Prostate gland (tissue), 2 donors: ENCODE results near the gene OTX1.

Source experiments
- CTCF ChIP-seq, 4 experiments: fragments of 200-600 bp in 2 of 4; fragments of 450-650 bp in 2 of 4; sonication (generic) in 2 of 4; IDR thresholded peaks; 1 replicate in 3 of 4; 2 replicates in 1 of 4; pipeline ENCODE4 v1.5.1; 2016 to 2019; ENCODE audit warnings: antibody characterized with exemption in 4 of 4, mild to moderate bottlenecking in 2 of 4, moderate library complexity in 2 of 4
- POLR2A ChIP-seq: fragments of 450-650 bp; IDR thresholded peaks from one replicate; pipeline ENCODE4 v1.6.1; 2016; ENCODE audit warnings: antibody characterized with exemption, mild to moderate bottlenecking
- POLR2AphosphoS5 ChIP-seq: sonication (generic); formaldehyde crosslinking; IDR thresholded peaks from one replicate; pipeline ENCODE4 v1.6.1; 2017; ENCODE audit warnings: antibody characterized with exemption

- TF ChIP-seq CTCF (IDR thresholded peaks at IDR 0.05) (no peak), POLR2A (no peak), POLR2AphosphoS5 (no peak)
These were observed 15.5 kb upstream of the OTX1 start for GRCh38 chr2:63035169-63035568.
